Ramos (cell line): ENCODE data around the gene EIF4G3.

Experiments
- in situ Hi-C: fragments of 300-500 bp; cut with MboI; formaldehyde crosslinking; loops from one replicate; pipeline ENCODE4 v1.14.3; 2022; ENCODE audit warnings: low sequenced_read_pairs; ENCODE audit not compliant: unreplicated experiment

The EIF4G3 gene

DNA sequence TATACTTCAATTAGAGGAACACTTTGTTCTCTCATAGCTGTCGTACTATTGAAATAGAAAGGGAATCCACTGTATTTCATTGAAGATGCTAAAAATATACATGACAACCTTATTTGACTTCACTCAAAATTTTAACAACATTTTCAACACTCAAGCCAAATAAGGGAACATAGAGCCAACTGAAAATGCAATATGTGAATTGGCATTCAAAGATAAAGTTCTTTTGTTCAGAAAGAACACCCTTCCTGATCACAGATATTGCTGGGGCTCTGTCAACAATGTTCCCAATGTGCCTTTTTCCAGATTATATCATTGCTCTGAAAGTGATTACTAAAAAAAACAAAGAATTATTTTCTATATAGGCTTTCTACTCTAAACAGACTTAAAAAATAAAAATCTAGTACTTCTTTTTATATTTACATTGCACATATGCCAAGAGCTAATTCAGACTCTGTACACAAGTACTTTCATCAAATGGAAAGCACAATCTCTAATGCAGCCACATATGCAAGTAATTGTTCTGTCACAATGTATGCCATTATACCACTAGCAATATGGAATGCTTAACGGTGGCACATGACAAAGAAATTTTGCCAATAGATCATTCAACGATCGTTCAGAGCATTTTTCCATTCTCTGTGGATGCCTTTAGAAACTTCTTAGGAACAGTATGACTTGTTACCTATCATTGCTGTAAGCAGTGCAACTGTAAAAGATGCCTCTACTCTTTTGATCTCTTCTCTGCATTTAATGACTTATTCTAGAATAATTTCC is 171.0 kb downstream of the EIF4G3 start:
- in situ Hi-C loops = no loop called here

- in situ Hi-C loops = no loop called here
These were observed 173.2 kb downstream of the EIF4G3 start for GRCh38 chr1:21003281-21004045.

GRCh38 chr1:21001042-21001441 is 175.7 kb downstream of the EIF4G3 start:
- in situ Hi-C loops = no loop called here

GRCh38 chr1:21000245-21000594 is 176.5 kb downstream of the EIF4G3 start:
- in situ Hi-C loops = no loop called here

GRCh38 chr1:20999525-21000244 is 177.0 kb downstream of the EIF4G3 start:
- in situ Hi-C loops = no loop called here

DNA sequence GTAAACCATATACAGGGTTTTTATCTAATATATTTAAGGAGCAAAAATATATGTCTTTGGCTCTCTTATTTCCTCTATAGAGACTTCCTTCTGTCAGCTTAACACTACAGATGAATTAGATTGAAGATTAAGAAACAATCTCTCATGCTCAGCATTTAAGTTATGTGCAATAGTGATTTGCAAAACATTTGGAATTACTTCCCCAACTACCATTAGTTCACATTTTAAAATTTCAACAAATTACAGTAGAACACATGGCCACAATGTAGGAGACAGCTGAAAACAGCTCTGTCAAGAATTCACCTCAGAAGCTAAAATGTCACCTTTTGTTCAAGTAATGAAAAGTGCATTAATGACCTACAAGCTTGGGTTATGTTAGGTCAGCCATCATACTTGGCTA is 177.9 kb downstream of the EIF4G3 start:
- in situ Hi-C loops = no loop called here

DNA sequence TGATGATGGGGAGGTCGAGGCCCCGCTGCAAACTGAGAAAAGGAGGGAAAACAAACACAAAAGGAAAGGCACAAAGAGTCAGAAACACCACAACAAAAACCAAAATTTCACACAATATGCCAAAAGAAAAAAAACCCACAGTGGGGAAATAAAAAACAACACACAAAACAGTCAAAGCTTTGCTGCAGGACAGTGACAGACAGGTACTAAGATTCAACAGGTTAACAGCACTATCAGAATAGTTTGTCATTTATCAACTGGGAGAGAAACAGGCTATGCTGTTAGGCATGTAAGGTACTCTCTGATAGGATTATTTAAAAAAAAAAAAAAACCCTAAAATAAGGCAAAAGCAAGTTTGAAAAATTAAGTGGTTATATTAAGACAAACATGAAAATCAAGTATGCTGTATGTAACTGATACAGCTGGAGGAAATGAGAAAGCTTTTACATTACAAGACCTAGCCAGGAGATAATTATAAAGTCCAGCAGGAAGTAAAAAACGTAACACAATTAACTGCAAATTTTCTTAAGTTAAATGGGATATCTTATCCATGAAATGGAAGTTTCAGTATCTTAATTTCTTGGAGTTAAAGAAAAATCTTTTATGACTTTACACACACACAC is 179.0 kb downstream of the EIF4G3 start:
- in situ Hi-C loops = no loop called here

DNA sequence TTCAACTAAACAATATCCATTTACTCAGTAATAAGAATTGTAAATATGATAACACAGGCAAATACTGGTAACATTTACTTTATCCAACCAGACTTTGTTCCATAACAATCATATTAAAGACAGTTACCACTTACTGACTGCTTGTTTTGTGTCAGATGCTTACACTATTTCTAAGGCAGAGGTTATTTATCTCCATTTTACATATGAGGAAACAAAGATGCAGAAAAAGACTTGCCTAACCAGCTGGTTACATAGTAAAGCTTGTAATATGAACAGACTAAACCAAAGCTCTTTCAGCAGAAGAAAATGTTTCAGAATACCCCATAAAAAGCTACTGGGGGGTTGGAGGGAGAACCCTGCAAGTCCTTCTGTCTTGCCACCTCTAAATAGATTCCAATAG is 180.1 kb downstream of the EIF4G3 start:
- in situ Hi-C loops = no loop called here

DNA sequence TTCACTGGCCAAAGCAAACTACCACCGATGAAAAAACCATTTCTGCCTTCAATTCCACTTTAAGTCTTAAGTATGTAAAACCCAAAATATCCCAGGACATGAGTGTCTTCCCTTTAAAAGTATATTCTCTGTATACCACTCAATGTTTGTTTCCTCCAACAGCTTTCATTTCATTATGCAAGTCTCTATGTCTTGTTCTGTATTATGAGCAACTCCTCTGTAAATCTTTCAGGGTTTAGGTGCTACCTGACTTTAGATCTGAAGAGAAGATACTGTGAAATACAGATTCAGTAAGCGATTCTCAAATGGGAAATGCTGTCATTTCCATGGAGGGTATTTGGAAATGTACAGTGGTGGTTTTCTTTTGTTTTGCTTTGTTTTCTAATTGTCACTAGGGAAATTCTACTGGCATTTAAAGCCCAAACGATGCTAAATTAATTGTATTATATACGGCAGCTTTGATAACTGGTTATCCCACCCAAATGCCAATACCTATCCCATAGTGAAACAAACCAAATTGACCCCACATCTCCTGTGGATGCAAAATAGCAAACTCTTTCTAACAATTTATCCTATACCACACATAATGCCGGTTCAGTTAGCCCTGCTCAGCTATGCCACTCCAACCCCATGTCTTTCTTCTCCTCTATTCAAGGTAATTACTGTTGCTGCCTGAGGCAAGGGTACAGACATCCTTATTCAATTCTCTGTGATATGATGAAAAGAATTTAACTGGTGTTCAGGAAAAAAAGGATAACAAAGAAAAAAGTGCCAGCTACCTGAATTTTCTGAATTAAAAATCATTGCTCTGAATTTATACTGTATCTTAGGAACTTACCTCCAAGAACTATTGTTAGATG is 182.8 kb downstream of the EIF4G3 start:
- in situ Hi-C loops = no loop called here

GRCh38 chr1:20992322-20993056 is 184.2 kb downstream of the EIF4G3 start:
- in situ Hi-C loops = no loop called here

- in situ Hi-C loops = no loop called here
These were observed 187.8 kb downstream of the EIF4G3 start for GRCh38 chr1:20988943-20989342.

GRCh38 chr1:20987831-20988825 is 188.6 kb downstream of the EIF4G3 start:
- in situ Hi-C loops = no loop called here

DNA sequence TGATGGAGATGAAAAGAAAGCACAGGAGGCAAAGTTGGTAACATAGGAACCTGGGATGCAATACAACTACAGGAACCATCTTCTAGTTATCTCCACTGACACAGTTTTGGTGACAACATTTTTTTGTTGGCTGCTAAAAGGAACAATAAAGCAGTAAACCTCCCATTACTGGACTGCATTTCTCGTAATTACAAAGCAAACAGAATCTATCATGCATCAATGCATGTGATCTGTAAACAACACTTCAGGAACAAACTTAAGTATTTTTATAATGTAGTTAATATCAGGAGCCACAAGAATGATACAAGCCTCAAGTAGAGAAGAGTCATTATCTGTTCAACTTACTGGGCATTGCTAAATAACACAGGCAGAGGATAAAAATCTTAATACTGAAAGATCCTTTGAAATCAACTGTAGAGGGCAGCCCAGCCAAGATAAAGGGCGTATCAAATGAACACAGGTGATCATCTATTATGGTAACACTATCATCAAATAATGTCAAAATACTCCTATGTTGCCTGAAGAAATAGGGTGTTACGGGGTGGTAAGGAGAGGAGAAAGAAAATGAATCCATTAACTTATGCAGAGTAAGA is 193.3 kb downstream of the EIF4G3 start:
- in situ Hi-C loops = no loop called here

GRCh38 chr1:20982316-20982715 is 194.4 kb downstream of the EIF4G3 start:
- in situ Hi-C loops = no loop called here

DNA sequence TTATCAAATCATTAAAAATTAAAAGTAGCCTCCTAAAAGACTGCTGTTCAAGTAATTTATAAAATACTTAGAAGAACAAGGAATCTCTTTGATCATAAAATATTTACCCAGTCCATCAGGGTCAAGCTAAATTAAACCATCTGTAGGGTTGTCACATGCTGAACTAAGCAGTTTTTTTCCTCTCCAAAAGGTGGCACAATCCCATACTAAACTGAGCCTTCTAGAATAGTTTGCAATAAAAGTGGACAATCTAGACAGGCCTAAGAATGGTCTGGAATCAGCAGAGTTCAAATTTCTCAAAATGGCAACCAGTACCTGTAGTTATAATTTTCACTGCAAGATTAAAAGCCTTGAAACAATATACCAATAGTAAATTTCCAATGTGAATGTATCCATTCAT is 194.8 kb downstream of the EIF4G3 start:
- in situ Hi-C loops = no loop called here

- in situ Hi-C loops = no loop called here
These were observed 196.6 kb downstream of the EIF4G3 start for GRCh38 chr1:20980051-20980450.

DNA sequence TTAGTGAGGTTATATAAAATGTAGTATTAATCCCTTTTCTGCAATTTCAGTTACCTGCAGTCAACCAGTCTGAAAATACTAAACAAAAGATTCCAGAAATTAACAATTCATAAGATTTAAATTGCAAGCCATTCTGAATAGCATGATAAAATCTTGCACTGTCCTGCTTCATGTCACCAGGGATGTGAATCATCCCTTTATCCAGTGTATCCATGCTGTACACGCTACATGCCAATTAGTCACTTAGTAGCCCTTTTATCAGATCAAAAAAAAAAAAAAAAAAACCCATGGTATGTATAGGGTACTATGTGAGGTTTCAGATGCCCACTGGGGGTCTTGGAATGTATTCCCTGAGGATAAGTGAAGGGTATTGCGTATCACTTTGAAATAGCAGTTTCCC is 198.3 kb downstream of the EIF4G3 start:
- in situ Hi-C loops = no loop called here

DNA sequence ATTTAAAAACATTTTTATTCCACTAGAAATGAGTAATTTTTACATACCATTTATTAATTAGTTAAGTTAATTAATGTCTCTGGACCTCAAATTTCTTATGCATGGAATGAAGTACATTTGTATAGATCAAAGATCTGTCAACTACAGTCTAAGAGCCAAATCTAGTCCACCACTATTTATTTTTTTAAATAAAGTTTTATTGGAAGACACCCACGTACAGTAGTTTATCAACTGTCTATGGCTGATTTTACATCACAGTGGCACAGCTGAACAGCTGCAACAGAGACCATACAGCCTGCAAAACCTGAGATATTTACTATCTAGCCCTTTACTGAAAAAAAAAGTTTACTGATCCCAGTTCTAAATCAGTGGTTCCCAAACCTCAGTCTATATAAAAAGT is 201.0 kb downstream of the EIF4G3 start:
- in situ Hi-C loops = no loop called here
